ENCODE measurements around the gene TACC2.

TACC2 gene

GRCh38 chr10:122222638-122223037 is 233.7 kb downstream of the TACC2 start:
- no peak for DNase-seq (ENCODE audit: low spot score)

- no peak for DNase-seq (ENCODE audit: low spot score)
Observed at GRCh38 chr10:122224159-122224558, 235.2 kb downstream of the TACC2 start.

DNA sequence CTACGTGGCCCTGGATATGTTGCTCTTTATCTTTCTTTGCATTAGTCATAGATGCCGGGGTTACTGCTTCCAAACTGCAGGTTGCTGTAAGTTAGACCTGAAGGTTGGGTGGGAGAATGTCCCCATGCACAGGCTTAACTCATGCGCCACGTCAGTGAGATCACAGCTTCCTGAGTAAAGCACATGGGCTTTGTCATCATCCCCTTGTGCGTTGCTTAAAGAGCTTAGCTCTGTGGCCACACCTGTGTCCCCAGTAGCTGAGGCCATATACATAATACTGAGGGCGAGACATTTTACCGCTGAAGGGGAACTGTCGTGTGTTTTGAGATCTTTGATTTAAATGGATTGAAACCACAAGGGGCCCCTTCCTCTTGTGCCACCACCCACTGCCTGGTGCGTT is 236.4 kb downstream of the TACC2 start:
- DNase-seq (ENCODE audit: low spot score): no peak

DNA sequence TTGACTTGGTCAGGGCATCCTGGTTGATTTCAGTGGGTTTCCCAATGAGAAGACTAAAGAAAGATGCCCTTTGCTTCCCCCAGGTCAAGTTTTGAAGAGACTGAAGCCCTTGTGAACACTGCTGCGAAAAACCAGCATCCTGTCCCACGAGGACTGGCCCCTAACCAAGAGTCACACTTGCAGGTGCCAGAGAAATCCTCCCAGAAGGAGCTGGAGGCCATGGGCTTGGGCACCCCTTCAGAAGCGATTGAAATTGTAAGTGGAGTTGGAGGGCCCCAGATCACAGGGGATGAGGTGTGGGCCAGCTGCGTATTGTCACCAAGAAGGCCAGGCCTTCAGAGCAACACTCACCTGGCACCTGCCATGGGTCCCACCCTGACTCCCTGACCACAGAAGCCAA is 238.8 kb downstream of the TACC2 start:
- no peak for DNase-seq (ENCODE audit: low spot score)

GRCh38 chr10:122229666-122230065 is 240.7 kb downstream of the TACC2 start:
- no peak for DNase-seq (ENCODE audit: low spot score)

- no peak for DNase-seq (ENCODE audit: low spot score)
Observed at GRCh38 chr10:122230222-122230621, 241.3 kb downstream of the TACC2 start.

DNA sequence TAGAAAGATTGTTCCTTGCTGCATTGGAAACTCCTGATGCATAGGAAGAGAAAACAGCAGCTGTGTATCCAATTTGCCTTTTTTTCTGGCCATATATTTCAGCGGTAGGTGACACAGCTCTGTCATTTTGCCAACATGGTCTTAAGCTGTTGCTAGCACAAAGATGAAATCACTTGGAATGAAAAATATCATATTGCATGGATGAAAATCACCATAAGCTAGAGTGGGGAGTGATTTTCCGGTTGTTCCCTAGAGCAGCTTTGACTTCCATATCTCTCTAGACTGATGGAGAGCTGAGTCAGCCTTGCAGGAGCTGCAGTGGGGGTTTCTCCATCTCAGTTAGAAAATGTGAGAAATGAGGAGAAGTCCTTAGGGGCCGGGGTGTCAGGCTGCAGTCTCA is 243.8 kb downstream of the TACC2 start:
- no peak for DNase-seq (ENCODE audit: low spot score)

DNA sequence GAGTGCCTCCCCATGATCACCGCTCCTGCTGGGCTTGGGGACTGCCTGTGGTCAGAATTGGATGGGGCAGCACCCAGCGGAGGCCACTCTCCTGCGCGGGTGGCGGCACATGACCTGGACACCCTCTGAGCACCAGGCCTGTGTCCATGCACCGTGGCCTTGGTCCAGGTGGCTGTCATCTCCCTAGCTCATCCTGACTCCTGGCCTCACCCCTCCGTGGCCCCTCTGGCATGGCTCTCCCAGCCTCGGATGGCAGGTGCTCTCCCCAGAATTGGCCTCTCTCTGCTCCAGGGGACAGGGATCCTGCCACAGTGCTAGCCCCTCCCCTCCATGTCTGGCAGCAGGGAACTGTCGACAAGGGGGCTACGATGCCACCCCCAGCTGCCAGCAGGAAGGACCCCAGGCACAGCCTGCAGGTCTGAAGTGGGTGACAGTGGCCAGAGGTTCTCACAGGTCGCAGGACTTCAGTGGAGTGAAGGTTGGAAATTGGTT is 244.9 kb downstream of the TACC2 start:
- DNase-seq (ENCODE audit: low spot score): no peak

- DNase-seq (ENCODE audit: low spot score): no peak
Observed at GRCh38 chr10:122234416-122234815, 245.5 kb downstream of the TACC2 start.

- DNase-seq (ENCODE audit: low spot score): no peak
Observed at GRCh38 chr10:122236690-122237306, 247.8 kb downstream of the TACC2 start.

GRCh38 chr10:122237331-122237990 is 248.5 kb downstream of the TACC2 start:
- no peak for DNase-seq (ENCODE audit: low spot score)

DNA sequence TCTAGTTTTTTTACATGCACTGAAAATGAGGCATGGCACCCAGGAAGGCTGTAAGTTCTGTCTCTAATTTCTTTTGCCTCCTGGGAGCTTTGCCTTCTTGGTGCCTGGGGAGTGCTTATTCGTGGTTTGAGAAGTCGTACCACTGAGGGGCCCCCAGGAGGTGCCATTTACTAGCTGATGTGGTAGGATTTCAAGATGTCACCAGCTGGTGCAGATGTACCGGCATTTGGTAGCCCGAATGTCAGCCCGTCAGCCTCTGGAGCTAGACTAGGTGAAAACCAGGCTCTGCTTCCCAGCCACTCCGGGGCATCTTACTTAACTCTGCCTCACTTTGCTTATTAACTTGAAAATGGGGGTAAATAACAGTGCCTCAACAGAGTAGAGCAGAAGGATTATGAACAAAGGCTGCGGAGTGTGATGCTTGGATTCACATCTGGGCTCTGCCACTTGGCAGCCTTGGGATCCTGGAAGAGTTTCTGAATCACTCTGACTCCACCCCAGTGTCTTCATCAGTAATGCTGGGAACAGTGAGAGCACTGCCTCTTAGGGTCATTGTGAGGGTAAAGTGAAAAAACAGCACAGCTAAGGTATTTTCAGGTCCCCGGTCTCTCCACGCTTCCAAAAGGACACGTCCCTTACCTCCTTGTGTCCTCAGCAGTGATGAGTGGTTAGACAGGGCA is 250.8 kb downstream of the TACC2 start:
- DNase-seq (ENCODE audit: low spot score): no peak

DNA sequence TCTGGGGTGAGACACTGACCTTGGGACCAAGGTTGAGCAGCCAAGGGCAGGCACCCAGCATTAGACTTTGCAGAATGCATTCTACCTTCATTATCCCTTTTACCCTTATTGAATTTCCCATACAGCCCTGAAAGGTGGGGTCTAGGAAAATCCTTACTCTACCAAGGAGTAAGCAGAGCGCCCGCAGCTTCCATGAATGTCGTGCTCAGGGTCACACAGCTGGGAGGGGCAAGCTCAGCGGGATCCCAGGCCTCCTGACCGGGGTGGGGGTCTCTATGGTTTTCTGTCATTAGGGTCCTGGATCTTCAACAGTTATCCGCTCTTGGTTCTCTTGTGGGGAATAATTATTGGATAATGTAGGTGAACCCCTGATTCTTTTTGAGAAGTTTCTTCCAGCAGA is 251.4 kb downstream of the TACC2 start:
- no peak for DNase-seq (ENCODE audit: low spot score)

GRCh38 chr10:122241836-122242235 is 252.9 kb downstream of the TACC2 start:
- DNase-seq (ENCODE audit: low spot score): no peak

GRCh38 chr10:122243550-122243949 is 254.6 kb downstream of the TACC2 start:
- no peak for DNase-seq (ENCODE audit: low spot score)

- no peak for DNase-seq (ENCODE audit: low spot score)
Observed at GRCh38 chr10:122244001-122244975, 255.3 kb downstream of the TACC2 start.

- no peak for DNase-seq (ENCODE audit: low spot score)
Observed at GRCh38 chr10:122245136-122245535, 256.2 kb downstream of the TACC2 start.

DNA sequence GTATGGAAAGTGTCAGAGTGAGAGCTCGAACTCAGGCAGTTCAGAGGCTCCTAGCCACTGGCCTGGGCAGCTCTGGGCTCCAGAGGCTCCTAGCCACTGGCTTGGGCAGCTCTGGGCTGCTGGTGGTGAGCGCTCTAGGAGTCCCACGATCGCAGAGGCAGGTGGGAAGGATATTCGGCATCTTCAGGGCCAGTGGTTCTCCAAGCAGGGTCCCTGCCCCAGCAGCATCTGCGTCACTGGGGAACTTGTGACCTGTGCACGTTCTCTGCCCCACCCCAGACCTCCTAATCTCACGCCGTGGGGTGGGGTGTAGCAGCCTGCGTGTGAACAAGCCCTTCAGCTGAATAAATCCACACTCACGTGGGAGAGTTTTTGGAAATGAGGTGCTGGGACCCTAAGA is 256.9 kb downstream of the TACC2 start:
- DNase-seq (ENCODE audit: low spot score): no peak

DNA sequence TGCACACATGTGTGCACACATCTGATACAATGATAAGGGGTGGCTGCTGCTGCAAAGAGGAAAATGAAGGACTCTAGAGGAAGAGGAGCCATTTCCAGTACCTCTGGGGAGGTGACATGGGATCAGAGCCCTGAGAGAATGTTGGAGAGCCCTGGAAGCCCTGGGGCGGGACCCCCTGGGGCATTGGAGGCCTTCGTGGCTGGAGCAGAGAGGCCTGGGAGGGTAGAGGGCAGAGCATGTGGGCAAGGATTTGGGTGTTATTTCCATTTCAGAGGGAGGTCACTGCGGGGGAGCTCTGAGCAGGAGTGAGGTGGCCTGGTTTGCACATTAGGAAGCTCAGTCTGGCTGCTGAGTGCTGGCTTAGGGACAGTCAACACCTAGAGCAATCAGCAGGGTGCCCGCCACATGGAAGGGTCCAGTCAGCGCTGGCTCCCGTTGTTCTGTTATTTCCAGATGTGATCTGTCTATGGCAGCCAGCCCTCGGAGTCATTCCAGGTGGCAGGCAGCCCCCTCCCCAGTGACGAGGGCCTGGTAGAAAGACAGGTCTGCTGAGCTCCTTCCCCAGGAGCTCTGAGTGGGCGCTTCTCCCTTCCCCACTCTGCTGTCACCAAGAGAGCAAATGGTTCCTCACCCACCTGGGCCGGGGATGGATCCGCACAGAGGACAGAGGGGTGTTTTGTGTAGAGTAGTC is 258.0 kb downstream of the TACC2 start:
- no peak for DNase-seq (ENCODE audit: low spot score)

GRCh38 chr10:122248356-122249302 is 259.7 kb downstream of the TACC2 start:
- DNase-seq (ENCODE audit: low spot score): no peak

All from germinal center (tissue), 1 donor.